SK-N-MC (cell line): ENCODE measurements around the gene C9.

ENCODE experiments used
- EZH2 ChIP-seq: fragments of 200-600 bp; sonication (generic); IDR thresholded peaks from one replicate; pipeline ENCODE4 v1.6.1; 2017; ENCODE audit warnings: antibody characterized with exemption
- FOXP2 ChIP-seq: optimal IDR thresholded peaks from 2 replicates; pipeline ENCODE3; 2011; ENCODE audit warnings: mild to moderate bottlenecking, moderate library complexity; ENCODE audit not compliant: insufficient read depth; ENCODE audit errors: extremely low read length, control extremely low read depth
- POLR2AphosphoS5 ChIP-seq: IDR thresholded peaks from 2 replicates; pipeline ENCODE4 v1.6.1; 2012; ENCODE audit warnings: mild to moderate bottlenecking, low read depth, low read length, borderline replicate concordance

DNA sequence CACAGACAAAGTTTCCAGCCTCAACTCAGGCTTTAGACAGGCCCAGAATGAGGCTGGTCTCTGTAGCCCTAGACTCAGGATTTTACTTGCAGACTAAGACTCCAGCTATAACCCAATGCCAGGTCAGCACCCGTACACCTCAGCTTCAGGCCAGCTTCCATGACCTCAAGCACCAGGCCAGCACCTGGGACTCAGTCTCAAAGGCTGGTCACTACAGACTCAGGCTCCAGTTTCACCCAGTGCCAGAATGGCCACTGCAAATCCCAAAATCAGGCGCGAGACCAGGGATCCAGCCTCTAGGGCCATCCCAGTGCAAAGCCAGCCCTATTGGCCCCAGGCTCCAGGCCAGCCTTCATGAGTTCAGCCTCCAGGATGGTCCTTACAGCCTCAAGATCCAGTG is 44.9 kb downstream of the C9 start:
- TF ChIP-seq EZH2 (no peak), FOXP2 (no peak), POLR2AphosphoS5 (no peak)
